ENCODE results near the gene ITGB8.

The ITGB8 gene

DNA sequence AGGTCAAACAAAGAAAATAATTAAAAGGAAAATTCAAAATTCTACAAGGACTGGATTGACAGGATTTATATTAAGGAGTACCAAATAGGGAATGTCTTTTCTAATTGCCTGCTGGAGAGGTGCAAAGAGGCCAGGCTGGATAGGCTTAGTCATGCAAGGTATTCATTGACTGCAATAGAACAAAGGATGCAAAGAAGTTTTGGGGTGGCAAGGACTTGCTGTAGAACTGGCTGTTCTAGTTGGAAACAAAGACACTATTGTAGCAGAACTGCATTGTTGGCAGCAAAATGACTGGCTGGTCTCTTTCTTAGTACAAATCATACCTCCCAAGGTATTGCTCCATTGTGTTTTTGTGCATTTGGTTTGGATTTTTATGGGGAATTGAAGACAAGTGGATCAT, 10.1 kb downstream of the ITGB8 start:
- DNase-seq (ENCODE audit: low read depth in 2 of 2) = no peak

DNA sequence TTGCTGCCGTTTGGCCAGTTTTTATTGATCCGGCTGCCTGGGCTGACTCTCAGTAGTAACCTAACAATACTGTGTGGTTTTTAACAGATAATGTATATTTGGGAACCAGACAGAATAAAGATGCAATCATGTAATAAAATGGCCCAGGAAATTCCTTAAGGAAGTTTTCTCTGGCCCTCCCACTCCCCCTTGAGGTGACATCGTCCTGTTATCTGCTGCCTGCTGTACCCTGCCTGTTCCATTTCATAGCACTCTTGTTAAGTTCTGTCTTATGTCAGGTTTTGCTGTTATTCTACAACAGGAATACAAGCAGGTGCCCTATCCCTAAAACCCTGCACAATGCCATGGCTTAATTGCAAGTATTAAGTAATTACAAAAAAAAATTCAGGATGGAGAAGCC, 12.5 kb downstream of the ITGB8 start:
- DNase-seq (ENCODE audit: low read depth in 2 of 2) = no peak

DNA sequence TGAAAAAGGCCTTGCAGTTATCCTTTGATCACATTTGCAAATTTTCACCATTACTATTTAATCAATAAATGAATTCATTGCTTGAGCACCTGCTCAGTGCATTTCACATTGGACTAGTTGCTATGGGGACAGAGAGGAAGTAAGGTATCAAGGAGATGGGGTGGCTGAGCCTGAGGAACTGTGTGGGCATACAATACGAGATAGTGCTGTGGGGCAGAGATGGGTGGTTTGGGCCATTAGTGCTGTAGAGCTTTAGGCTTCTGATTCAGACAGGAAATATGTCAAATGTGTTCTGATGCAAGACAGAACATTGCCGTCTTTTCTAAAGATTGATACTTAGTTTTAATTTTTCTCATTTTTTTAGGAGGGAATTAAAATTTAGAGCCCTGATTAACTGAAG, 13.2 kb downstream of the ITGB8 start:
- DNase-seq (ENCODE audit: low read depth in 2 of 2) = no peak

DNA sequence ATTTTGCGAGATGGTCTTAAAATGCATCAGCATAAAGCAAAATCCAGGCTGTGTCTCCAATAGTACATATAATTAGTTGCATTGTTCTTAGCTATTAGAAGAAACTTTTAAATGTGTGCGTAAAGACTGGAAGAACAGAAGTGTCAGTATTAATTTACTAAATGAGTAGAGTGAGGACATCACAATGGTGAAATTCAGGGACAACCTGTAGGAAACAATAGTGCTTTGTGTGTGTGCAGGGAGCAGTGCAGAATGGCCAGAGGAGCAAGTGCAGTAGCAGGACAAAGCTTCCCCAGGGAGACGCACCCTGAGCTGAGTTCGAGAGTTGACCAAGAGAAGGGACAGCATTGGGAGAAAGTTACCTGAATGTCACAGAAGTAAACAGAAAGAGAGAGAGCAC, 13.7 kb downstream of the ITGB8 start:
- DNase-seq (ENCODE audit: low read depth in 2 of 2) = no peak

DNA sequence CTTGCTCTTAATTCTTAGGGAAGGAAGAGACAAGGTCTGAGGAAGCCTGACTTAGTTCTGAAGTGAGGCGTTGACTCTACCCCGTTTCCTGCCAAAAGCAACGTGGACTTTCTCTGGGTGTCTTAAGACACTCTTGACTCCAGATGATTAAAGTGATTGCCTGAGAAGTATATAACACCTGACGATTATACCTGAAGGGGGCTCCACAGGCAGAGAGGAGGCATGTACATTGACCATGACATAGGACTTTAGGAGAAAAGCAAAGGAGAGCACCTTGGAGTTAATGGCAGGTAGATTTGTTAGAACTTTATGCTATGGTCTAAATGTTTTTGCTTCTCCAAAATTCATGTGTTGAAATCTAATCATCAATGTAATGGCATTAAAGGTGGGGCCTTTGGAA, 15.9 kb downstream of the ITGB8 start:
- no peak for DNase-seq (ENCODE audit: low read depth in 2 of 2)

DNA sequence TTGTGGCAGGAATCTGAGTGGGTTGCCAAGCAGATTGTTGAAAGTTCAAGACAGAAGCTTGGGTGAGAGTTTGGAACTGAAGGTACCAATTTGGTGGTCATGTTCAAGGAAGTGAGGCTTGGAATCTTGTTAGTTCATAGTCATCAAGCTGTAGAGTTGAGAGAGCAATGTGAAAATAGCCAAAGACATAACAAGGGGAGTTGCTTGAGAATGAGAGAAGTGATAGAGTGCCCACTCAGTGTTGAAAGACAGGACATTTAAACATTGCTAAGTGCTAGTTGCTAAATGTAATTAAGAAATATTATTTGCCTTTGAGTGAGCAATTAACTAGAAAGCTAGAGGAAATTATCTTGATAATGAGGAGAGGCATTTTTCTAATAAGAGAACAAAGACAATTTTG, 17.0 kb downstream of the ITGB8 start:
- no peak for DNase-seq (ENCODE audit: low read depth in 2 of 2)

DNA sequence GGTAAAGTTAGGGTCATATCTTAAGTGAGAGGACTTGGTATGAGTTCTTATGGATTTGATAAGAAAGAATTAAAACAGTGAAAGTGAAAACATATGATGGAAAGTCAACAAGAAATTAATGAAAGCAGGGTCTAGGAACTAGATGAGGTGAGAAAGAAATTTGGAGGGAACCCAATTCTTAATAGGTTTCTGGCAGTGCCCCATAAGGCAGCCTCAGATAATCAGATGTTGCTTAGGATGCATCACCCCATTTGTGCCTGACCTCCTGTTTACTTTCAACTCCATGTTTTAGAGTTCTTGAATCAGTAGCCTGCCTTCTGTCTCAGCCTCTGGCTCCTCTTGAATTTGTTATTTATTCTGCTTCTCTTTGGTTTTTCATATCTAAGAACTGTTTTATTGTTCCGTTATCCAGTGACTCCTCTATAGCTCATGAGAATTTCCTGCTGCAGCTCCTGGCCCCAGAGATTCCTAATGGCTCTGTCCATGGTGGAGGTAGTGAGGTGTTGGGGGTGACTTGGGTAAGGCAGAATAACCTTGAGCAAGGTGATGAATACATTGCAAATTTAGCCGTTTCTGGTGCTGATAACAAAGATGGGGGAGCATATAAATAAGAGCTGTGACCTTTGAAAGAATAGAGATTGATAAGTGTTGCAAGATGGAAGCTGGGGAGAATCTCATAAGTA, 17.6 kb downstream of the ITGB8 start:
- DNase-seq (ENCODE audit: low read depth in 2 of 2) = no peak

DNA sequence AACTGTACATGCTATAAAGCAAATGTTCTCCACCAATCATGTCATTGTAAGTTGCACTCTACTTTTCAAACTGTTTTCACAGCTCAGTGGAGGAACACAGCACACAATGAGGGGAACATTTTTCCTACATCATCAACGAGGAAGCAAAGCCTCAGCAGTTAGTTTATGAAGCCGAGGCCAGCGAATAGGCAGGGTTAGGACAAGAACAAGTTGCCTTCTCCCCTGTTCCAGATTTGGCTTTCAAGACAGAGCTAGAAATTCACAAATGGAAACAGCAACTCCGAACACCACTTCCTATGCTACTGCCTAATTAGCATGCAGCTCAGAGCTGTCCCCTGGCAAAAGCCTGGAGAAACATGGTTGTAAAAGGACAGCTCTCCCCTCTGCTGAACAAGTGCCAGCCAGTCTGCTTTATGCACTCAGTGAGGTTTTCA, 19.8 kb downstream of the ITGB8 start:
- no peak for DNase-seq (ENCODE audit: low read depth in 2 of 2)

DNA sequence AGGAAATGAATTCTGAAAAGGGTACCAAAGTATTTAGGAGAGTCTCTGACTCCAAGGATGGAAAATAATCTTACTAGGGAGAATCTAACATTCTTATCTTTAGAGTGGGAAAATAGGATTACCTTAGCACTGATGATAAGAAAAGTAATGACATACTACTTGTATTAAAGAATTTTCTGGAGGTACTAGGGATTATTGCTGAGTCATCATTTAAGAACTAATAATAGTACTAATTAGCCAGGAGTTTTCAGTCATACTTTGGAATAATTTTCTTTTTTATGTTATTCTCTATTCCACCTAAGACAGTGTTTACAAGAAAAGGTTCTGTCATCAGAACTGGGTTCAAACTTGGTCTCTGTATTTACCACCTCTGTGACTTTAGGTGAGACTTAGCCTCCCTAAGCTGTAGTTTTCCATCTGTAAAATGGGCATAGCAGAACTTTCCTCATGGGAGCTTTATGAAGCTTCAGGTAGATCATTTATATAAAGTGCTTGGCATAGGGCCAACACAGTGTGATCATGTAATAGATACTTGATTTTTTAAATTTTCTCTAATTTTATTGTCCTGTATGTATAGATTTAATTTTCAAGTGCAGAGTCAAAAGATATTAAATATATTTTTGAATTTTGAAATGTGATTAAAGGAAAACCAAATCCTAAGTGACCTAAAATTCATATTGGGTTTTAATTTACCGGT, 20.4 kb downstream of the ITGB8 start:
- DNase-seq (ENCODE audit: low read depth in 2 of 2) = no peak

DNA sequence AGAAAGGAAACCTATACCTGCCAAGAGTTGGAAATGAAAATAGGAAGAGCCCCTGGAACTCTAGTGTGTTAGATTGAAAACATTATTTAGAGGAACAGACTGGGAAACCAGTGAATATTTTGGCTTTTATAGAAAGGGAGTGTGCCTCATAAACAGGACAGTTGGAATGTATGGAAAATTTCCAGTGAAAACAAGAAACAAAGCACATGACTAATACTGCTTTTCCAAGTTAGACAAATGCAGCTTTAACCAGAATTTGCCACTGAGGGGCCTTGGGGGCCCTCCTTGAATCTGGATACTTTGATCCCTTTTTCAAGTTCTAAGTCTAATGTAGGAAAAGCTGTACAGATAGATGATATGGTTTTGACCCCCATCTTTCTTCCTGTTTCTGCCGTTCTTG, 21.2 kb downstream of the ITGB8 start:
- peak; percentile 32 to 37 for DNase-seq (ENCODE audit: low read depth in 2 of 2)

DNA sequence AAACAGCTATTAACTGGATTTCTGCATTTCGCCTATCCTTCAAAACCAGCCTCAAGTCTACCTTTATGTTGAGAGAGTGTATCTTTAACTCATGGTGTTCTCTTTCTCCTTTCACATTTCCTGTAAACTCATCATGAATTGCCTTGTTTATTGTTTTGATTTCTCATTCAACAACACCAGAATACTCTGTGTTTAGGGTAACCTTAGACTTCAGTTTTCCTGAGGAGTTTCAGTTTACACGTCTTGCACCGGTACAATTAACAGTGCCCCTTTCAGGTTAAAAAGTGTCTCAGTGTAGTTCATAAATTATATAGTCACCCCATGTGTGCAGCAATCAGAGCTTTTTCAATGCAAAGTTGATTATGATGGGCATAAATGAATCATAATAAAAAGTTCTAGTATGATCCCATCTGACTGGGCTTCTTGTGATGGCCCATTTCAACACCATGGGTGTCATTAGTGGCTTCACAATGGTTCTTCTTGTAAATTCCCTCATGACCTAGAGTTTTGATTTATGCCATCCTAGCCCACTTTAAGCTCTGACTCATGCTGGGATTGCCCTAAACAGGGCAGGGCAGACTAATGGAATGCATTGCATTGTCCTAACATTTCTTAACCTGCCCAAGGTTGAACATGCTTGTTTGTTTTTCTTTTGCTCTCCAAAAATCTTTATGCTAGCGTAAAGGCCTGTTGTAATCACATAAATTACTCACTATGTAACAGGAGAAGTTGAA, 22.0 kb downstream of the ITGB8 start:
- no peak for DNase-seq (ENCODE audit: low read depth in 2 of 2)

DNA sequence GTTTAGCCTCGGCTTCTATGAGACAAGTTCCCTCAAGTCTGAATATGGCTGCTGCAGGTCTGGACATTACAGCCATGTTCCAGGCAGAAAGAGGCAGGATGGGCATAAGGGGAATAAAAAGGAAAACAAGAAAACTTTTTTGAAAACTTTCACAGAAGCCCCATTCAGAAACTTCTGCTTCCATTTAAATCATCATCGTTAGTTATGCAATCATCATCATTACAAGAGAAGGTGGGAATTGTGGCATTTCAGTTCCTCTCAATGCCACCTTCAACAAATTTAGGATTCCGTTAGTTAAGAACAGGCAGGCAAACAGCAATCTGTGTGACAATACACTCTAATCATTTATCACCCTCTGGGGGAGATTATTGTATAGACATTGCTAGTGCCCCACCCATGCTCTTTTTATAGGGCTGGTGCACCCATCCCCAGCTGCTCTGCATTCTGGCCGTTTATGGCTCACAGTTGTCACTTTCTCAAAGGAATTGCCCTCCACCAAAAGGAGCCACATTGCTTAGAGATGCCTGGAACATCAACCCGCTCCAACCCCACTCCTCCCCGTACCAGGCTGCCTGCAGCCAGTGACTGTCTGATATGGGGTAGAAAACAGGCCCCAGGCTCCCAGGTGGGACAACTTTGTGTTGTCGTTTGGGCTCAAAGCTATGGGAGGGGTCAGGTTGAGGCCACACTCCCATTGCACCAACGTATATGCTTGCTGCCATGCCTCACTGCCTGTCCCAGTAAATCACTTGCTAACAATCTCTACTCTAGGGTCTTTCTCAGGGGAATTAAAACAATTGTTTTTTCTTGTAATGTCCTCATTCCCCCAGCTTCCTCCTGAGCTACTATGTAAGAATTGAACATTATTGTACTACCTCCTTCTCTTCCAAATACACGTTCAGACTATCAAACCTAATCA, 24.2 kb downstream of the ITGB8 start:
- DNase-seq (ENCODE audit: low read depth in 2 of 2) = no peak

DNA sequence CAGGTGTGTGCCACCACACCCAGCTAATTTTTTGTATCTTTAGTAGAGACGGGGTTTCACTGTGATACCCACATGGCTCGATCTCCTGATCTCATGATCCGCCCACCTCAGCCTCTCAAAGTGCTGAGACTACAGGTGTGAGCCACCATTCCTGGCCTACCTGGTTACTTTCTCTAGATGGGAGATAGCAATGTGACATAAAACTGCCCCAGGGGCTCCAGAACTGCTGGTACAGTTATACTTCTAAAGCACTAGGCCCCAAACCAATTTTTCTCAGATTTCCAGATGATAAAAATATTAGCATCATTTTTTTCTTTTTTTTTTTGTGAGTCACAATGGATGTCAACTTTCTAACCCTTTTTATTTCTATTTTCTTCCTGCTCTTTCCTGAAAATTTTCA, 27.4 kb downstream of the ITGB8 start:
- no peak for DNase-seq (ENCODE audit: low read depth in 2 of 2)

DNA sequence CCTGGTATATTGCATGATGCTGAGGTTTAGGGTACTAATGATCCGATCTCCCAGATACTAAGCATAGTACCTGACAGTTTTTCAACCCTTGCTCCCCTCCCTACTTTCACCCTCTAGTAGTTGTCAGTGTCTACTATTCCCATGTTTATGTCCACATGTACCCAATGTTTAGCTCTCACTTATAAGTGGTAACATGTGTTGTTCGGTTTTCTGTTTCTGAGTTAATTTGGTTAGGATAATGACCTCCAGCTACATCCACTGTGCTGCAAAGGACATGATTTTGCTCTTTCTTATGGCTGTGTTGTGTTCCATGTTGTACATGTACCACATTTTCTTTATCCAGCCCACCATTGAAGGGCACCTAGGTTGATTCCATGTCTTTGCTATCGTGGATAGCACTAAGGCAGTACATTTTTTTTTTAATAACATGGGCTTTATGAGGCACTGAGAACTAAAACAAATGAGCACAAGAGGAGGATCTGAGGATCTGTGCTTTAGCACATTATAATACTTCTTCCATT, 28.1 kb downstream of the ITGB8 start:
- DNase-seq (ENCODE audit: low read depth in 2 of 2) = no peak

DNA sequence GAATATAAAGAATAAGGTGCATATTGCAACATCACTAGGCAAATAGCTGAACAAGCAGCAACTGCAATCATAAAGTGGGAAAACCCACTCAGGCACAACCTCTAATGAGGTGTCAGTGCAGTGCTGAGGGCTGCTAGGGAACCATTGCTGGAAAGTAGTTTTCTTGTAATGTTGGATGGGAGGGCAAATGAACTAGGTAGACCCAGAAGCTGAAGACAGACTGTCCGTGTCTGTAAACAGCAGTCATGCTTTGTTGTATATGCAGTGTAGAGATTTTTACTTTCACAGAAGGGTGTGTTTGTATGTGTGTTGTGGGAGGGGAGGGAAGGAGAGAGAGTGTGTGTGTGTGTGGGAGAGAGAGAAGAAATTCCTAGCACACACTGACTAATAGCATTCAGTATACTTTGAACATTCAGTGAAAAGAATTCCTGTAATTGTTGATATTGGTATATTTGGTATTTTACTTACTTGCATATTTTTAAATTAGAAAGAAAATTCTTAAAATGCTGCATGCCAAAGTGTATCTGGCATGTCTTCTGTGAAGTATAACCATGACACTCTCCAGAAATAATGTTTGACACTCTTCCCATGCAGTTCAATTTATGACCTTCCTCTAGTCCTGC, 28.8 kb downstream of the ITGB8 start:
- DNase-seq (ENCODE audit: low read depth in 2 of 2) = no peak

DNA sequence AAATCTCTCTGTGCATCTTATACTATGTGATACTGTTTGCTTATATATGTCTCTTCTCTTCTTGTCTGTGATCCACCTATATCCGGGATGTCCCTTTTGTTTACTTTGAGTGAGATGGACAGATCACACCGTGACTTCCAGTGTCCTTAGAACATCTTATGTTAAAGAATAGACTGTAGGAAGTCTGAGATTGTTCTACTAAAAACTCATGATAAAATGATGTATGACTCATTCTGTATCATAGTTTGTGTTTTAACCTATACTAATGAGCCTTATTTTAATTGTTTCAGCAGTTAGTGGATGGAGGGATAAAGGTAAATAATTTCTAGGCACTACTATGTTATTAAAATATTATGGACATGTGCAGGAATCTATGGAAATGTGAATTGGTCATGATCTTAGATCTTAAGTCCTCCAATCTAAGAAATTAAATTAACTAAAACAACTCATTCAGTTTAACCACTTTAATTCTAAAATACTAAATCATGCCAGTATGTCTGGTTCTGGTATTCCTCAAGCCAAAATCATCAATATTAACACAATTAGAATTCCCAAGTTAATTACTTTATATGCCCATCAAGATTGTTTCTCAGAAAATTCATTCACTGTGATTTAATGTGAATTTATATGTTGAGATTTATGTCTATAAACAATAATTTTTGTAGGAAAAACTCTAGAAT, 32.0 kb downstream of the ITGB8 start:
- no peak for DNase-seq (ENCODE audit: low read depth in 2 of 2)

DNA sequence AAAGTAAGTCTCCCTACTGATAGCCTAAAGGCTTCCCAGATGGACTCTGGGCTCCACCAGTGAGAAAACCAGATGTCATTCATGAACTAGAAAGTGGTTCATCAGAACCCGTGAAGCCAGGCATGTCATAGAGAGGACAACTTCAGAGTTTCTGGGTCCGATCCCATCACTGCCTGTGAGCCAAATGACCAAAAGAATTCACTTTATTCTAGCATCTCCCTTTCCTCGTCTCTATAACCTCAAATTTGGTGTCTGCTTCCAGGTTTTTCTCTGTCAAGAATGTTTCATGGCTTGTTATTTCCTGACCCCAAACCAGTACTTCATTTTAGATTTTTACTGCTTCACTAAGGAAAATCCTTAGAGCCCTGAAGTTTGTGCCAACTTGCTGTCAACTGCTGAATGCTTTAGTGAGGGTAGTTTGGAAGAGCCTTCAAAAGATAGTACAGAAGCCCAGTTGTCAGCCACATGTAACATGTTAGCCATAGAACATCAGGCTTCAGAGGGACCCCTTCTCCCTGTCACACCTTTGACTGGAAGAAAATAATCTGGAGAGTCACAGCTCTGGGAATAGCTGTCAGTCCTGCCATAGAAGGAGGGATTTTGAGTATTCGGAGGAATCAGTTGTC, 34.0 kb downstream of the ITGB8 start:
- DNase-seq (ENCODE audit: low read depth in 2 of 2) = no peak

DNA sequence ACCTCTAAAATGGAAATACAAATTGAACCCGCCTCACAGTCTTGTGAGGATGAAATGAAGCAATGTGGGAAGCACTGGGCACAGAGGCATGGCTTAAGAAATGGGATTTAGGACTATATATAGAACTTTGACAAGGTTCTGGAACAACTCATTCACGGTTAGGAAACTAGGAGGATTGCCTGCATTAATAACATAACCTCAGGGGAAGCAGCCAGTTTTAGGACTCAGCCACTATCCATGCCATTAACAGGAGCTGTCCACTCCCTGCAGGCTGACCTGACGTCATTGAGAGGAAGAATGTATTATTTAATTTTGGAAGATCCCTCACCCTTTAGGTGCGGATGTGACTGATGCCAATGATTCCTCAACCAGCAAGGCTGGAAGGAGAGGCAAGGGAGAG, 34.8 kb downstream of the ITGB8 start:
- no peak for DNase-seq (ENCODE audit: low read depth in 2 of 2)

DNA sequence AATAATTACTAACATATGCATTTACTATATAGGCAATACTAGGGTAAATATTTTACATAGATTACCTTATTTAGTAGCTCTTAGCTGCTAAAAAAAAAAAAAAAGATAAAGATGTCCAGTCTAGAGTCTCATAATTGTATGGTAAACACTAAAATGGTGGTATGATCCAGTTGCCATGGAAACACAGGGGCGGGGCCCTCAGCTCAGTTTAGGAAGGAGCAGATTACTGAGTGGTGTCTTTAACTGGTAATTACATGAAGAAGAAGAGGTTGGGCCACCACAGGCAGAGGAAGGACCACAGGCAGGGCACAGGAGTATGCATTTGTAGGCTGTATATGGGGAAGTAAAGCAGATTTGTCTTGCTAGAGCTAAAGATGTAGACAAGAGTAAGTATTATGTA, 43.7 kb downstream of the ITGB8 start:
- no peak for DNase-seq (ENCODE audit: low read depth in 2 of 2)

DNA sequence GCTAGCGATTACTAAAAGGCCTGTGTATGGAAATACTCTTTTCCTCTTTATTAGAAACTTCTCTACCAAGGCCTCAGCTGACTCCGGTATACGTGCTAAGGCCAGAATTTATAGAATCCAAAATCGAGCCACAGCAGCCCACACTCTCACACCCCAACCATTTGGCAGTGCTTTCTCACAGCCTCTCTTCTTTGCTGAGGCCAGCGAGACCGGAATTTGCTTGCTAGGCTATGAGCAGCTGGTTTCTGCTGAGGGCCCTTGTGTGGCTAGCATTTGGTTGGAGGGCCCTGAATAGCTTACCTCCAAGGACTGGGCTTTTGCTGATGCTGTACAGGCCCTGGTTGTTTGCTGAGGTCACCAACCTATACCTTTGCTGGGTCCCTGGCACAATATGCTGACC, 46.1 kb downstream of the ITGB8 start:
- no peak for DNase-seq (ENCODE audit: low read depth in 2 of 2)
